A673 (cell line): ENCODE data around the gene TIMM21.

Source experiments
- EZH2 ChIP-seq: fragments of 200-600 bp; sonication (generic); IDR thresholded peaks from 2 replicates; pipeline ENCODE4 v1.6.1; 2017; ENCODE audit warnings: borderline replicate concordance, low read depth, mild to moderate bottlenecking, mixed read lengths, antibody characterized with exemption, low read length; ENCODE audit not compliant: poor library complexity, severe bottlenecking
- TF ChIP-seq, protein P1 (sequence below): fragments of 300-800, 200-600 bp; sonication (generic); conservative IDR thresholded peaks from 2 replicates; pipeline ENCODE4 v1.5.1; 2017; ENCODE audit warnings: low read depth, mild to moderate bottlenecking, antibody characterized with exemption, low read length, moderate library complexity, mixed read lengths

DNA sequence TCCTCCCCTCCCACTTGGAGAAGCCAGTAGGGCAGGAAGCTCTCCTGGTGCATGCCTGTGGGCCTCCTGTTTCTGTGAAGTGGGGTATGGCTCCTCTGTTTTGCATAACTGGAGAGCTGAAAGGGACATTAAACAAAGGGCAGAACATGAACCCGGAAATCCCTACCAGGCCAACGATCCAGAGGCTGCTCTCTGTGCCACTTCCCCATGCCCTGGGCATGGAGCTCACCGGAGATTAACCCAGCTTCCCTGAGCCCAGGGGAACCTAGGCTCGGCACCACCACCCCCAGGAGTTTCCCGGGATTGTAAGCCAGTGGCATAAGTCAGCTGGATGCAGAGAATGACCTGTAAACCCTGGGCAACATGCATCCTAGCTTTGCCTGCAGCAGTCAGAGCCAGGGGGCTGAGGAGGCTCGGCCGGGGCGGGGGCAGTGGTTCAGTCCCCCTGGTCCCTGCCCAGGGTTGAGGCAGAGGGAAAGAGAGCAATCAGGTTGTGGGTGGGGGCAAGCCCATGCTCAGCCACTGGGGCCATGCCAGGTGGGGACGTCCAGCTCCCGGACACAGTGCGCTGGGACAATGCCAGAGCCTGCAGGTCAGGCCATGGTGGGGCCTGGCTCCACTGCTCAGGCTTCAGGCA, 49.5 kb downstream of the TIMM21 start:
- TF ChIP-seq, protein P1, sequence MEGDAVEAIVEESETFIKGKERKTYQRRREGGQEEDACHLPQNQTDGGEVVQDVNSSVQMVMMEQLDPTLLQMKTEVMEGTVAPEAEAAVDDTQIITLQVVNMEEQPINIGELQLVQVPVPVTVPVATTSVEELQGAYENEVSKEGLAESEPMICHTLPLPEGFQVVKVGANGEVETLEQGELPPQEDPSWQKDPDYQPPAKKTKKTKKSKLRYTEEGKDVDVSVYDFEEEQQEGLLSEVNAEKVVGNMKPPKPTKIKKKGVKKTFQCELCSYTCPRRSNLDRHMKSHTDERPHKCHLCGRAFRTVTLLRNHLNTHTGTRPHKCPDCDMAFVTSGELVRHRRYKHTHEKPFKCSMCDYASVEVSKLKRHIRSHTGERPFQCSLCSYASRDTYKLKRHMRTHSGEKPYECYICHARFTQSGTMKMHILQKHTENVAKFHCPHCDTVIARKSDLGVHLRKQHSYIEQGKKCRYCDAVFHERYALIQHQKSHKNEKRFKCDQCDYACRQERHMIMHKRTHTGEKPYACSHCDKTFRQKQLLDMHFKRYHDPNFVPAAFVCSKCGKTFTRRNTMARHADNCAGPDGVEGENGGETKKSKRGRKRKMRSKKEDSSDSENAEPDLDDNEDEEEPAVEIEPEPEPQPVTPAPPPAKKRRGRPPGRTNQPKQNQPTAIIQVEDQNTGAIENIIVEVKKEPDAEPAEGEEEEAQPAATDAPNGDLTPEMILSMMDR: no peak
- no peak for TF ChIP-seq EZH2
